ENCODE results near the gene IL13. TPM values are rescaled to one million over a fixed set of nuclear protein-coding genes. Genes with fewer than 3 reads are reported as not detected.

IL13 gene
- total RNA-seq, 1 experiment from 2014 or later, result not detected

GRCh38 chr5:132681983-132682382 lies 24.0 kb downstream of the IL13 start:
- ChIA-PET RAD21 (ENCODE audit: low non-redundant PET in 1 of 2, low total read pairs in 2 of 2, uncharacterized antibody in 2 of 2, unreplicated experiment in 2 of 2) (no interaction called here), POLR2A (no interaction called here), CTCF (no interaction called here)
- Histone ChIP-seq H3K9me2 (ENCODE audit: insufficient read depth) (no peaks in the 10 kb centered on the region), H4K20me1 (ENCODE audit: insufficient read depth) (no peaks in the 10 kb centered on the region), H3K27me3 (ENCODE audit: insufficient read depth, low read length) (no peaks in the 10 kb centered on the region), H3K4me3 (replicated peaks in 1 of 2; ENCODE audit: low read depth in 1 of 2, low read length in 2 of 2) (no peak overlapping the region), H3K9me3 (ENCODE audit: control insufficient read depth in 1 of 2, insufficient read depth in 1 of 2, low read depth in 1 of 2, low read length in 2 of 2) (no peaks in the 10 kb centered on the region), H3K9ac (ENCODE audit: low read length) (no peak overlapping the region), H3K4me1 (ENCODE audit: control insufficient read depth in 1 of 2, insufficient read depth in 2 of 2, low read length in 2 of 2) (peaks cover 9 to 15% of the 10 kb centered on the region in 2 experiments), H3K27ac (ENCODE audit: low read depth, low read length) (no peak overlapping the region), H3K36me3 (ENCODE audit: control insufficient read depth in 1 of 2, insufficient read depth in 2 of 2, low read length in 2 of 2) (no peaks in the 10 kb centered on the region), H2AFZ (ENCODE audit: low read depth, low read length, poor library complexity, severe bottlenecking) (no peak overlapping the region), H3K4me2 (ENCODE audit: low read length) (no peak overlapping the region), H3K79me2 (ENCODE audit: insufficient read depth, low read length) (no peaks in the 10 kb centered on the region)
- no peak for DNase-seq (ENCODE audit: low read depth, low spot score)
- no peak for ATAC-seq
- intact Hi-C loops (cut with micrococcal nuclease), result no loop called here
- TF ChIP-seq ZBTB33 (IDR thresholded peaks at IDR 0.05; ENCODE audit: extremely low read depth, insufficient replicate concordance, low read length) (no peak), ZNF274 (IDR thresholded peaks at IDR 0.05; ENCODE audit: low read depth, low read length) (no peak), SIN3A (IDR thresholded peaks at IDR 0.05; ENCODE audit: low read depth) (no peak), JUND (IDR thresholded peaks at IDR 0.05) (no peak), CEBPB (IDR thresholded peaks at IDR 0.05; ENCODE audit: low read depth) (no peak), FOSL1 (IDR thresholded peaks at IDR 0.05; ENCODE audit: low read depth) (no peak), ZFX (IDR thresholded peaks at IDR 0.05) (no peak), ATF3 (IDR thresholded peaks at IDR 0.05) (no peak)
- BruUV-seq (replicated peaks), result no TSS peak

GRCh38 chr5:132684491-132684890 lies 26.5 kb downstream of the IL13 start:
- ATAC-seq, result no peak
- POLR2A ChIA-PET, result no interaction called here
- TF ChIP-seq RAD21 (IDR thresholded peaks at IDR 0.05; ENCODE audit: low read depth) (no peak), CTCF (IDR thresholded peaks at IDR 0.05 in 2 of 3, conservative IDR thresholded peaks at IDR 0.05 in 1 of 3; ENCODE audit: borderline replicate concordance in 1 of 3, insufficient read depth in 1 of 3, low read depth in 2 of 3, low read length in 2 of 3) (no peak), CBX3 (IDR thresholded peaks at IDR 0.05; ENCODE audit: low read depth) (no peak), FOSL1 (IDR thresholded peaks at IDR 0.05; ENCODE audit: low read depth) (no peak), TCF7L2 (IDR thresholded peaks at IDR 0.05; ENCODE audit: borderline replicate concordance, extremely low read depth, insufficient read depth, insufficient read length) (no peak), ELF1 (IDR thresholded peaks at IDR 0.05; ENCODE audit: borderline replicate concordance, low read depth) (no peak), EGR1 (IDR thresholded peaks at IDR 0.05; ENCODE audit: low read depth) (no peak), JUND (IDR thresholded peaks at IDR 0.05) (no peak), CEBPB (IDR thresholded peaks at IDR 0.05; ENCODE audit: low read depth) (no peak), SIN3A (IDR thresholded peaks at IDR 0.05; ENCODE audit: low read depth) (no peak), EZH2 (IDR thresholded peaks at IDR 0.05) (no peak), YY1 (IDR thresholded peaks at IDR 0.05; ENCODE audit: extremely low read depth, insufficient replicate concordance, low read depth, low read length) (no peak), POLR2AphosphoS5 (IDR thresholded peaks at IDR 0.05; ENCODE audit: low read depth, low read length) (no peak)

More at GRCh38 chr5:132684491-132684890, 26.5 kb downstream of the IL13 start:
- H3K27me3 ChIP-seq (ENCODE audit: insufficient read depth, low read length), result no peaks in the 10 kb centered on the region
- H3K79me2 ChIP-seq (ENCODE audit: insufficient read depth, low read length), result no peaks in the 10 kb centered on the region
- H3K4me3 ChIP-seq (replicated peaks in 1 of 2; ENCODE audit: low read depth in 1 of 2, low read length in 2 of 2), result no peak overlapping the region
- H3K9me3 ChIP-seq (ENCODE audit: control insufficient read depth in 1 of 2, insufficient read depth in 1 of 2, low read depth in 1 of 2, low read length in 2 of 2), result no peaks in the 10 kb centered on the region
- H3K27ac ChIP-seq (ENCODE audit: low read depth, low read length), result no peak overlapping the region
- no peak for DNase-seq (ENCODE audit: low read depth, low spot score)
- ChIA-PET CTCF (no interaction called here), RAD21 (ENCODE audit: low non-redundant PET in 1 of 2, low total read pairs in 2 of 2, uncharacterized antibody in 2 of 2, unreplicated experiment in 2 of 2) (no interaction called here)
- BruUV-seq (replicated peaks), result no TSS peak
- H4K20me1 ChIP-seq (ENCODE audit: insufficient read depth), result no peaks in the 10 kb centered on the region
- H3K9me2 ChIP-seq (ENCODE audit: insufficient read depth), result no peaks in the 10 kb centered on the region
- no peak overlapping the region for H2AFZ ChIP-seq (ENCODE audit: low read depth, low read length, poor library complexity, severe bottlenecking)
- H3K9ac ChIP-seq (ENCODE audit: low read length), result no peak overlapping the region
- intact Hi-C loops (cut with micrococcal nuclease), result no loop called here
- no peaks in the 10 kb centered on the region for H3K36me3 ChIP-seq (ENCODE audit: control insufficient read depth in 1 of 2, insufficient read depth in 2 of 2, low read length in 2 of 2)
- H3K4me2 ChIP-seq (ENCODE audit: low read length), result no peak overlapping the region
- H3K4me1 ChIP-seq (ENCODE audit: control insufficient read depth in 1 of 2, insufficient read depth in 2 of 2, low read length in 2 of 2), result peaks cover 0 to 3% of the 10 kb centered on the region in 2 experiments; a peak in 1 of 4 replicates

Data from HCT116 (cell line).